Mucosa of descending colon (tissue), 3 donors: Measurements from ENCODE around the gene PIKFYVE. TPM values are rescaled to one million over a fixed set of nuclear protein-coding genes. Genes with fewer than 3 reads are reported as not detected.
A peak's percentile ranks its signal among the peaks of the same experiment; 100 is the strongest.
"Not testable (repeated sequence)": the region's sequence is repeated elsewhere in the genome, so short reads cannot be mapped to it uniquely, and the experiment has no call there.

Experiments used
- ATAC-seq: fragments of 200-7000 bp; cut with Tn5 transposase; one replicate; pipeline ENCODE4 v1.9.1; 2020; ENCODE audit warnings: mild to moderate bottlenecking, moderate library complexity
- DNase-seq, 3 donors: peaks; one replicate each; pipeline ENCODE4 v3.0.0-alpha.2; 2020
- H3K36me3 ChIP-seq: fragments of 200-600 bp; one replicate; pipeline ENCODE4 v1.8.0; 2021; ENCODE audit warnings: low read depth, mild to moderate bottlenecking
- H3K4me1 ChIP-seq: fragments of 200-600 bp; one replicate; pipeline ENCODE4 v1.8.0; 2021; ENCODE audit warnings: low read depth, mild to moderate bottlenecking
- H3K4me3 ChIP-seq: fragments of 200-600 bp; one replicate; pipeline ENCODE4 v1.8.0; 2021; ENCODE audit warnings: mild to moderate bottlenecking
- H3K9me3 ChIP-seq: fragments of 200-600 bp; one replicate; pipeline ENCODE4 v1.8.0; 2021; ENCODE audit warnings: mild to moderate bottlenecking
- CTCF ChIP-seq: fragments of 200-600 bp; IDR thresholded peaks from one replicate; pipeline ENCODE4 v1.8.0; 2022; ENCODE audit warnings: antibody characterized with exemption, mild to moderate bottlenecking
- intact Hi-C, 2 donors: fragments of 100-400 bp; cut with DNase I in 1 of 2; cut with micrococcal nuclease in 1 of 2; formaldehyde crosslinking; loops; one replicate each; pipeline versions ENCODE4 v1.11.0 to v1.11.1; 2022; cut with DNase I, micrococcal nuclease
- long read RNA-seq, 2 donors: library from polyadenylated mRNA; unstranded; transcript quantifications; one replicate each; pipeline ENCODE4 v2.0.0, GENCODE V29; 2019 to 2021
- total RNA-seq, 3 donors: library from RNA; stranded (reverse); fragmentation: NEBNext Ultra II Directional in 2 of 3; extraction: Animal tissue kit (Norgen Biotek cat#: 25700) in 2 of 3; gene quantifications; one replicate each; pipeline versions ENCODE4 v1.2.1 to v1.2.4, GENCODE V29; 2021 to 2023
- donor health status: DM: no; HTN: no; CAD: no; lungs with moderate emphysema.
- donor health status: DM: no; HTN: no; CAD: no.
- donor health status: DM: no; HTN: yes; CAD: no.

Gene PIKFYVE
- 10 to 100 TPM; 20.5 to 29.6 (median 25.2) TPM for total RNA-seq
- long read RNA-seq, donor 1, result 0 reads
- long read RNA-seq, donor 2, partial matches to known transcripts, result 0 of 1 reads
- long read RNA-seq, donor 2, other reads (novel, unspliced or antisense), result 1 of 1 reads

- no peaks in the 10 kb centered on the region for H3K36me3 ChIP-seq
- ATAC-seq, result peak; percentile 97
- intact Hi-C loops, result no loop called here
- peak within 1 kb of the TSS; percentile 80 for H3K4me3 ChIP-seq
- DNase-seq, result peak; percentile 93 to 96 (median 95)
- no peaks in the 10 kb centered on the region for H3K9me3 ChIP-seq
- TF ChIP-seq CTCF, result no peak
- H3K4me1 ChIP-seq, result peaks cover 16% of the 10 kb centered on the region
Measured at GRCh38 chr2:208265801-208266552, at the start of gene PIKFYVE. Gene PIKFYVE (plus strand): TSS chr2:208266255. CDS start chr2:208271520, 5,265 bp downstream.

GRCh38 chr2:208221873-208222272 is 44.2 kb upstream of the PIKFYVE start:
- H3K4me3 ChIP-seq, H3K36me3 ChIP-seq, ATAC-seq, intact Hi-C loops, DNase-seq, H3K4me1 ChIP-seq, H3K9me3 ChIP-seq: not testable (repeated sequence)

- H3K36me3 ChIP-seq, result no peaks in the 10 kb centered on the region
- H3K4me3 ChIP-seq, result no peak overlapping the region
- intact Hi-C loops, result no loop called here
- ATAC-seq (no peak), DNase-seq (no peak)
- no peaks in the 10 kb centered on the region for H3K4me1 ChIP-seq
- TF ChIP-seq CTCF, result no peak
- no peaks in the 10 kb centered on the region for H3K9me3 ChIP-seq
Measured at GRCh38 chr2:208222351-208222750, 43.7 kb upstream of the PIKFYVE start.

- ATAC-seq, result no peak
- Histone ChIP-seq H3K4me1 (no peaks in the 10 kb centered on the region), H3K9me3 (no peaks in the 10 kb centered on the region), H3K4me3 (no peak overlapping the region), H3K36me3 (no peaks in the 10 kb centered on the region)
- DNase-seq, result no peak
- no peak for TF ChIP-seq CTCF
- intact Hi-C loops, result no loop called here
Measured at GRCh38 chr2:208224802-208225201, 41.3 kb upstream of the PIKFYVE start.

GRCh38 chr2:208227581-208228232 is 38.3 kb upstream of the PIKFYVE start:
- Histone ChIP-seq H3K4me1 (peaks cover 3% of the 10 kb centered on the region), H3K4me3 (no peak overlapping the region), H3K9me3 (no peaks in the 10 kb centered on the region), H3K36me3 (no peaks in the 10 kb centered on the region)
- TF ChIP-seq CTCF, result no peak
- ATAC-seq (no peak), DNase-seq (no peak)
- intact Hi-C loops, result no loop called here

- Histone ChIP-seq H3K4me3 (no peak overlapping the region), H3K9me3 (no peaks in the 10 kb centered on the region), H3K4me1 (peaks cover 3% of the 10 kb centered on the region), H3K36me3 (no peaks in the 10 kb centered on the region)
- DNase-seq (no peak), ATAC-seq (no peak)
- no peak for TF ChIP-seq CTCF
- intact Hi-C loops, result no loop called here
Measured at GRCh38 chr2:208228476-208228875, 37.6 kb upstream of the PIKFYVE start.
